DMS53 treated with DMSO at 0.1 percent for 48 hours (cell line): Measurements from ENCODE around the gene TROAP.
"Not testable (repeated sequence)": the region's sequence is repeated elsewhere in the genome, so short reads cannot be mapped to it uniquely, and the experiment has no call there.

ENCODE experiments used
- DNase-seq: peaks from one replicate; lab custom pipeline; 2025; ENCODE audit not compliant: unreplicated experiment; lab: John Stamatoyannopoulos, UW

TROAP gene

GRCh38 chr12:49366096-49366651 is 43.1 kb downstream of the TROAP start:
- DNase-seq: no peak

- DNase-seq: peak; percentile 81
Observed at GRCh38 chr12:49366652-49367380, 43.8 kb downstream of the TROAP start.

- no peak for DNase-seq
Observed at GRCh38 chr12:49367381-49368239, 44.6 kb downstream of the TROAP start, which contains the start of gene SPATS2. SPATS2 (plus strand) TSS chr12:49367462; CDS start chr12:49461013, 93,551 bp downstream.

- no peak for DNase-seq
Observed at GRCh38 chr12:49368240-49368600, 45.2 kb downstream of the TROAP start.

- DNase-seq: no peak
Observed at GRCh38 chr12:49369411-49370145, 46.5 kb downstream of the TROAP start.

GRCh38 chr12:49370539-49370938 is 47.5 kb downstream of the TROAP start:
- no peak for DNase-seq

- DNase-seq: no peak
Observed at GRCh38 chr12:49375406-49375805, 52.4 kb downstream of the TROAP start.

GRCh38 chr12:49377386-49377785 is 54.3 kb downstream of the TROAP start:
- DNase-seq: no peak

- not testable (repeated sequence) for DNase-seq
Observed at GRCh38 chr12:49380184-49380583, 57.1 kb downstream of the TROAP start.
